Measurements from ENCODE around the gene VPS13C.

GRCh38 chr15:61835029-61835428 is 225.2 kb downstream of the VPS13C start:
- TF ChIP-seq, protein P1, sequence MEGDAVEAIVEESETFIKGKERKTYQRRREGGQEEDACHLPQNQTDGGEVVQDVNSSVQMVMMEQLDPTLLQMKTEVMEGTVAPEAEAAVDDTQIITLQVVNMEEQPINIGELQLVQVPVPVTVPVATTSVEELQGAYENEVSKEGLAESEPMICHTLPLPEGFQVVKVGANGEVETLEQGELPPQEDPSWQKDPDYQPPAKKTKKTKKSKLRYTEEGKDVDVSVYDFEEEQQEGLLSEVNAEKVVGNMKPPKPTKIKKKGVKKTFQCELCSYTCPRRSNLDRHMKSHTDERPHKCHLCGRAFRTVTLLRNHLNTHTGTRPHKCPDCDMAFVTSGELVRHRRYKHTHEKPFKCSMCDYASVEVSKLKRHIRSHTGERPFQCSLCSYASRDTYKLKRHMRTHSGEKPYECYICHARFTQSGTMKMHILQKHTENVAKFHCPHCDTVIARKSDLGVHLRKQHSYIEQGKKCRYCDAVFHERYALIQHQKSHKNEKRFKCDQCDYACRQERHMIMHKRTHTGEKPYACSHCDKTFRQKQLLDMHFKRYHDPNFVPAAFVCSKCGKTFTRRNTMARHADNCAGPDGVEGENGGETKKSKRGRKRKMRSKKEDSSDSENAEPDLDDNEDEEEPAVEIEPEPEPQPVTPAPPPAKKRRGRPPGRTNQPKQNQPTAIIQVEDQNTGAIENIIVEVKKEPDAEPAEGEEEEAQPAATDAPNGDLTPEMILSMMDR (IDR thresholded peaks at IDR 0.05 in 8 of 11, conservative IDR thresholded peaks at IDR 0.05 in 3 of 11): no peak
- TF ChIP-seq POLR2A (IDR thresholded peaks at IDR 0.05): no peak
- no peak for TF ChIP-seq POLR2AphosphoS5 (IDR thresholded peaks at IDR 0.05)

Data from spleen (tissue), 7 donors.